Measurements from ENCODE around the gene LHFPL6.

Gene LHFPL6

GRCh38 chr13:39552246-39552645 is 50.7 kb downstream of the LHFPL6 start:
- DNase-seq, result no peak

DNA sequence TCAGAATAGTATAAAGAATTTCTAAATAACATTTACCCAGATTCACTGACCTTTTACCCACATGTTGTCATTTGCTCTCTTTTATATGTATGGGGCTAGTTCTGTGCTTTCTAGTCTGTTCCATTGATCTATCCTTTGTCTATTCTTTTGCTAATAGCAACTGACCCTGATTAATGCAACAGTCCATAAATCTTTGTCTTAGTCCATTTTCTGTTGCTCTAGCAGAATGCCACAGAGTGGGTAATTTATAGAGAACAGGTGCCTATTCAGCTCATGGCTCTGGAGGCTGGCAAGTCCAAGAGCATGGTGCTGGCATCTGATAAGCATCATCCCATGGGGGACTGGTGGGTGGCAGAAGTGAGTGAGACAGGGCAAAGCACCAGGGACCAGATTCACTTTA is 52.1 kb downstream of the LHFPL6 start:
- no peak for DNase-seq

- no peak for DNase-seq
Measured at GRCh38 chr13:39547108-39547507, 55.9 kb downstream of the LHFPL6 start.

- DNase-seq, result no peak
Measured at GRCh38 chr13:39542361-39542760, 60.6 kb downstream of the LHFPL6 start.

GRCh38 chr13:39540929-39541605 is 61.9 kb downstream of the LHFPL6 start:
- DNase-seq, result no peak

- DNase-seq, result no peak
Measured at GRCh38 chr13:39538816-39539790, 63.9 kb downstream of the LHFPL6 start.

GRCh38 chr13:39536906-39537305 is 66.1 kb downstream of the LHFPL6 start:
- DNase-seq, result no peak

- DNase-seq, result no peak
Measured at GRCh38 chr13:39536274-39536673, 66.7 kb downstream of the LHFPL6 start.

GRCh38 chr13:39533651-39534150 is 69.3 kb downstream of the LHFPL6 start:
- DNase-seq, result no peak

DNA sequence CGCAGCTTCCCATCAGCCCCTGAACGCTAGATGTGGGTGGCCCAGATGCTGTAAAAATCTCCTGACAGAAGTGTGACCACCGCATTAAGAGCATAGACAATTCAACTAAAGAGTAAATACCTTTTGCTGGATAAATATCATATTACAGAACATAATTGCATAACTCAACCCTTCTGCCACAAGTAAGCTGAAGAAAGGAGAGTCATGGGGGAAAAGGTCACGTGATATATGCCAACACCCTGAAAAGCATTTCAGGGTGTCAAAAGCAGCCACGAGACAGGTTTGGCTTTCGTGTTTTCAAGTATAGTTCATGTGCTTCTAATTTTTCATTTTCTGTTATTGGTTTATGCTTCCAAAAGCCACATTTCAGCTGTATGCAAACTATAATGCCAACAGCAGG is 71.3 kb downstream of the LHFPL6 start:
- DNase-seq, result no peak

- no peak for DNase-seq
Measured at GRCh38 chr13:39530916-39531315, 72.1 kb downstream of the LHFPL6 start.

DNA sequence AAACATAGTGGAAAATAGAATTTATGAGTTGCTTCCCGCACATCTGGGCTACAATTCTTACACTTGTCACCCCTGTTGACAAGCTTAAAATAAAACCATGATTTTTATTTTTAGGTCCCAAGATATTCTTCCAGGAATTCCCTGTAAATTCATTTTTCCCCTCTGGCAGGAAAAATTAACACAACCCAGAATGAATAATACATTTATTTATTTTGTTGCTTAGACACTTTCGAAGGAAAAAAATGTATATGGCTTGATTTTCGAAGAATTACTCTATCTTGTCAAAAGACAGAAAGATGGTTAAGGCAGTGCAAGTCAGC is 74.4 kb downstream of the LHFPL6 start:
- DNase-seq, result no peak

DNA sequence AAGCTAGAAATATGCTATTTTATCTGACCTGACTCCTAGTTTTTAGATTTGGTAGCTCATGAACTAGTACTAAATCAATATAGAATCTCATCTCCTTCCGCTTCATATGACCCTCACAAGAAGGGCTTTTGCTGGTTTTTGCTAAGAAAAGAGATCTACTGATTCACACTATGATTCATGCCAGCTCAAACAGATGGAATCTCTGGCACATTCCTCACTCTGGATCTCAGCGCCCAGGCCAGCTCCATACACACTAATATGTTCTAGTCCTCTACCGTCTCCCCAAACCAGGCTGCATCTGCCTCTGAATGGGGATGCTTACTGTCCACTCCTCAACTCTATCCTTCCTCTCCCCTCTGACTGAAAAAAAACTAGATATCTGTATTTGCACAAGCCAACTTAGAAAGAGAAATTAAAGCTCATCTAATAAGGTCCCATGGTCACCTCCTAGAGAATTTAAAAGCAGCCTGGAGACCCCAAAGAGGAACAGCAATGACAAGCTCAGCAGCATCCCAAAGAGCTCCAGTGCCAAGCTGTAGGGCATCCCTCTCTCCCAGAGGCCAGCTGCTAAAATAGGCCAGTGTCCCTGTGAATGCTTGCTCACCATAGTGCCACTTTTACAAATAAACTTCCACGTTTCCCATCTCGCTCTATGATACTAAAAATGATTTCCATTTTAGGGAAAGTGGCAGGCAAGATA is 74.9 kb downstream of the LHFPL6 start:
- no peak for DNase-seq

DNA sequence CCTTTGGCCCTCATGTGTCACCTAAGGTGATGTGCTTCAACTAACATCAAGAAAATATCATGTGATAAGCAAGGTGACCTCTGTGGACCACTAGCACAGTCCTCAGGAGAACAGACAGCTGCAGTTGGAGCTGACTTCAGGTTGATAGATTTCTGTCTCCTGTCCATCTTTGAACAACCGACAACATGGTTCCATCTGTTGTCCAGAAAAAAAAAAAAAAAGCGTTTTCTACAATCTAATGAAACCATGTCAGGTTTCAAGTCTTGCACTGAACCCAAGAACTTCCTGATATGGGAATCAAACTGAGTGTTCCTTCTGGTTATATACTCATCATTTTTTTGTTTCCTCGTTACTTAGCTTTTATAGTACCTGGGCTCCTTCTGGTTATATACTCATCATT is 75.7 kb downstream of the LHFPL6 start:
- DNase-seq, result no peak

DNA sequence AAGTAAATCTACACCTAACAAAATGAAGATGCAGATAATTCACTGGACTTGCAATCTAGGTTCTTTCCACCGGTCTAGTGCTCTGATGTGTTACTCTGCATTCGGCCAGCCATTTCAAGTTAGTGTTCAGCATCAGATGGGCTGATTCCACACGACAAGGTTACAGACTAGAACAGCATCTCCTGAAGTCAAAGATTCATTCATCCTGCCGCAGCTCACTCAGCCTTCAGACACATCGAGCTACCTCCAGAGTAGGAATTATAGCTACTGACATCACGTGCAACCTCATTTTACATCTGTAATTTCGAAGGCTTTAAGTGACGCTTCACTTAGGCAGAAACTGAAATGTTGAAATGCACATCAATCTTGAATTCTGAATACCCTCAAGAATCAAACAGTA is 76.5 kb downstream of the LHFPL6 start:
- no peak for DNase-seq

DNA sequence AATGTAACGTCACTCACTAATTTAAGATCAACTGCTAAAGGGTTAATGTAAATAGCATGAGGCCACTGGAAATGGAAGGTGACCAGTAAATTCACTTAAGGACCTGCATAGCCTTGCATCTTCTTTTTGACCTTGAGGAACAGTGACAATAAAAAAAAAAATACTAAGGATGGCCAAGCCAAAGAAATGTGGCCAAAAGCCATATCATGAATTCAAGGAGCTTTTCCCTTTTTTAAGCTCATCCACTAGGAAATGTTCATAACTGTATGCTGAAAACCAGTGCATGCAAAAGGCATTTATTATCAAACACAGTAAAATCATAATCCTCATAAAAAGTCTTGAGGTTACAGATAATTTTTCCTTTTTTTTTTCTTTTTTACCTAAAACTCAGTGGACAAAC is 77.5 kb downstream of the LHFPL6 start:
- DNase-seq, result no peak

DNA sequence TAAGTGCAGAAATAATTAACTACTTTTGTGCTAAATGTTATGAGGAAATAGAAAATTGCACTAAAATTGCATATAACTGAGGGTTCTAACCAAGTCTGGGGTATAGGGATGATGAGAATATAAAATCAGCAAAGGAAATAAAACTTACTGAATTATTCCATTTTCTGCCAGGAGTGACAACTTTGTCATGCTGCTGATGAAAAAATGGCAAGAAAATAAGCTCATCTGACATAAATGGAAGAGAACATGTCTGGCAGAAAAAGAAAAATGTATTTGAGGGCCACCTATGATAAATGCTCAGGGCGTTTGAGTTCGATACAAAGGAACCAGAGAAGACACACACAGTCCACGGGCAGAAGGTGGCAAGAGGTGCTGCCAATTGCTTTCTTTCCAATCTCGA is 78.2 kb downstream of the LHFPL6 start:
- no peak for DNase-seq

DNA sequence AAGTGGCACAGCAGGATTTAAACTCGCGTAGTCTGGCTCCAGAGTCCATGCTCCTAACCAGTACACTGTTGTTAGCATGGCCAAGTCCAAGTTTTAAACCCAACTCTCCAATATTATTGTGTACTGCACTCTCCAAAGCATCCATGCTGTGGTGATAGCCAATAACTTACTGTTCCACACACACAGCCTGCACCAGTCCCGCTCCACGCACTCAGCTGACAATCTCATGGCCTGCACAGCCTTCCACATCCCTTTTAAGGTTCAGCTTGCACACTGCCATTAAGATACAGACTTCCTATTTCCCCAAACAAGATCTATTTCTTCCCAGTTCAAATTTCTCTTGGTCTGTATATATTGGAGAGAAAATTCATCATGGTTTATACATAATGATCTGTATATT is 80.7 kb downstream of the LHFPL6 start:
- DNase-seq, result no peak

DNA sequence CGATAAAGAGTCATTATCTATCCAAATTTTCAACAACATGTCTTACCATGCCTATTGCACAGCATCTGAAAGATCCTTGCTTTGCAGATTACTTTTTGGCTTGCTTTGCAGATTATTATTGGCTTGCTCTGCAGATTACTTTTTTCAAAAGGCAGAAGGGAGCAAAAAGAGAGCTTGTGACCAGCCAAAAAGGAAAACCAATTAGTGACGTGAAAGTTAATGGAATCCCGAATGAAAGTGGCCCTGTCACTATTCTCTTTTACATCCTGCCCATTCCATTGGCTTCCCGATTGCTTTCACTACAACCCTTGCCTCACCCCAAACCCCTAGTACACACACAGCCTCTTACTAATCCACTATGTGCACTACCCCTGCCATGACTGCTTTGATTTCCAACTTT is 81.3 kb downstream of the LHFPL6 start:
- no peak for DNase-seq

DNA sequence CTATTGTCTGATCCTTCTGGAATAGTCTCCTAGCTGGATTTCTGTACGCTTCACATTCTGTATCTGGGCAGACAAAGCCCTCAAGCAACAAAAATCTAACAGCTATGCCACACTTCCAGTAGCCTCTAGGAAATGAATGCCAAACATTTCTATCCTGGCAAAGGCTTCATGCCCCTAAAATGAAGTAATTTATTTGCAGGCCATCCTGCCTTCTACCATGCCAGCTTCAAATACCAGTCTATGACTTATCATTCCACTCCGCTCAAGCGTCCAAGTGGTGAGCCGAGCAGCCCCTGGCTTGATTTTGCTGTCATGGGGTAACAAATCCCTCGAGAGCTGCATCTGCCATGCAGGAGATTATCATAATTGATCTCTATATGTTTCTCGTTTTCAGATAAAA is 86.9 kb downstream of the LHFPL6 start:
- no peak for DNase-seq

- DNase-seq, result no peak
Measured at GRCh38 chr13:39515224-39515714, 87.7 kb downstream of the LHFPL6 start.

DNA sequence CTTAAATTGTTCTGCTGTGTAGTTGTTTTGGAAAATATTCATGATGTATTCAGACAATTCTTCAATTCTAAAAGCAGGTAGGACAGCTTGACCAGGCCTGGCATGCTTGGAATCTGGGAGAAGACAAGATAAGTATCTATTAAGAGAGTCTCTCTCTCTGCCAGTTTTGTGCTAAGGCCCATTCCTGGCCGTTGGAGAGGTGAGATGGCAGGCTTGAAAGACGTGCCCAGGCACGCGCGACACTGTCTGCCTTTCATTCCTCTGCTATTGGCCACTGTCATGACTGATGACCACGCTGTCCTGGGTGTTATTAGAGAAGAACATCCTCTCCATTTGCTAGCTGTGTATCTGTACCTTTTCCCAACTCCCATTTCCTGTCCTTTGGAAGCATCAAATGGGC is 90.3 kb downstream of the LHFPL6 start:
- no peak for DNase-seq

- no peak for DNase-seq
Measured at GRCh38 chr13:39510316-39510695, 92.7 kb downstream of the LHFPL6 start.

All from SIG-M5 (cell line).